Effector memory CD8-positive, alpha-beta T cell (primary cell): ENCODE results near the gene KLF14.
A peak's percentile ranks its signal among the peaks of the same experiment; 100 is the strongest.

Experiments
- ATAC-seq: fragments of 150-1000 bp; cut with Tn5 transposase; replicated peaks from 2 replicates; pipeline ENCODE4 v1.10.0; 2021; ENCODE audit warnings: mild to moderate bottlenecking, moderate library complexity
- DNase-seq, 3 experiments: peaks; one replicate each; pipeline ENCODE4 v3.0.0; 2021
- H3K27ac Mint-ChIP-seq, 2 donors: one replicate each; pipeline ENCODE4 v1.8.0; 2022; ENCODE audit warnings: mild to moderate bottlenecking in 2 of 2, mixed read lengths in 2 of 2, moderate library complexity in 2 of 2
- H3K27me3 Mint-ChIP-seq, 2 donors: one replicate each; pipeline ENCODE4 v1.8.0; 2022; ENCODE audit warnings: mixed read lengths in 2 of 2
- H3K36me3 Mint-ChIP-seq: one replicate; pipeline ENCODE4 v1.8.0; 2022; ENCODE audit warnings: mild to moderate bottlenecking, moderate library complexity, mixed read lengths; ENCODE audit not compliant: insufficient read depth
- H3K4me1 Mint-ChIP-seq, 2 donors: one replicate each; pipeline ENCODE4 v1.8.0; 2022; ENCODE audit warnings: low read depth in 2 of 2, mixed read lengths in 2 of 2
- H3K4me3 Mint-ChIP-seq, 2 donors: one replicate each; pipeline ENCODE4 v1.8.0; 2022; ENCODE audit warnings: mild to moderate bottlenecking in 2 of 2, mixed read lengths in 2 of 2, moderate library complexity in 2 of 2
- H3K9me3 Mint-ChIP-seq, 2 donors: one replicate each; pipeline ENCODE4 v1.8.0; 2022; ENCODE audit warnings: mixed read lengths in 2 of 2

The KLF14 gene

DNA sequence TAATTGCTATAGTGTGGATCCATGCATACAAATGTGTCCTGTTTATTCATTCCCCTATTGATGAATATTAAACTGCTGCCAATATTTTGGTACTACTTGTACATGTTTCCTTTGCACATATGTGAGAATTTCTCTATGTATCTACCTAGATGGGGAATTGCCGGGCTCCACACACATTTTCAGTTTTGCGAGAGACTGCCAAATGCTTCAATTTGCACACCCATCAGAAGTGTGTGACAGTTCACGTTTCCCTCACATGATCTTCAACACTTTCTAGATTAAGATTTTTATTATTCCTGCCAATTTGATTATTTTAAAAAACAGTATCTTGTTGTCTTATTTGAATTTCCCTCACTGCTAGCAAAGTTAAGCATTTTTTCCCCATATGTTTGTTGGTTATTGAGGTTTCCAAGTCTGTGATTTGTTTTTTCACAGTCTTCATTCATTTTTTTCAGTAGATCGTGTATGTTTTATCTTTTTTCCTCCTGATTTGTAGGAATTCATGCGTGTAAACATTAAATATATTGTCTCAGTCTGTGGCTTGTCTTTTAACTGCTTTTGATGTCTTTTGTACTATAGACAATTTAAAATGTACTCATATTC is 2.4 kb upstream of the KLF14 start:
- Mint-ChIP-seq H3K36me3 (peaks cover 14% of the 10 kb centered on the region), H3K4me1 (peaks cover 0 to 8% of the 10 kb centered on the region in 2 donors), H3K27ac (no peak overlapping the region), H3K9me3 (no peaks in the 10 kb centered on the region), H3K27me3 (peaks cover 49 to 53% of the 10 kb centered on the region in 2 donors), H3K4me3 (no peak overlapping the region)
- no peak for DNase-seq
- ATAC-seq: no peak

DNA sequence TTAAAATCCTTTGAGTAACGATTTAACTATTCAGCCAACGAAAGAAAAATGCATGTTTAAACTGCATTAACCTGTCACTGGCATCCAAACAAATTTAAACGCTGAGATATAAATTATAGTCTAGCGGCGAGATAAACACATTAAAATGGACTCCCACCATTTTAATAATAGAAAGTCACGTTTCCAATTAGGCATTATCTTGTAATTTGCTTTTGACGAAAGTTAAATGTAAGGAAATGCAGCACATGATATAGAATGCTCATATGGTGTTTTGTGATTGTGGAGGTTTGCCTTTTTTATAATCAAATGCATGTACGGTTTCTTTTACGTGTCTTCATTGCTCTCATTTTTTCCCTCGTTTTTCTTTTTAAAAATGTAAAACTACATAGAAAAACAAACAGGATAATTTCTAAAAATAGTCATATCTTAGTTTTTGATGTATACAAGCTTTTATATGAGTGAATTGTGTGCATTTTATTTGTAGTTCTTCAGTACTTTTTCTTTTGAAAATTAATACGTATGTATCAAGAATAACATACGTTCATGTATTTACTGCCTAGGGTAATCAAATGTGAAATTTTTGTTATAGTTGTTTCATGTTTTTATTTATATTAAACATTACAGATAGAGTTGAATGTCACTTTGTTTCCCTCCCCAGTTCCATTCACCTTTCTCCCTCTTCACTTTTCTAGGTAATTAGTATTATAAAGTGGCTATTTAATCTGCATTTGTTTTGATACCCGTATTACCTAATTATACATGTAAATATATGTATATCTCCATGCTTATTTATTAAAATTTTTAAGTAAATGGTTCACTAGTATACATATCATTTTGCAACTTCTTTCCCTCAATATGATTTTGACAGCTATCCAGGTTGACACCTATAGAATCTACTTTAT is 1.1 kb upstream of the KLF14 start:
- ATAC-seq (no peak), DNase-seq (no peak)
- H3K27me3 Mint-ChIP-seq: peaks cover 62 to 66% of the 10 kb centered on the region in 2 donors
- no peaks in the 10 kb centered on the region for H3K9me3 Mint-ChIP-seq
- peaks cover 0 to 8% of the 10 kb centered on the region in 2 donors for H3K4me1 Mint-ChIP-seq
- H3K4me3 Mint-ChIP-seq: peak overlapping the region; percentile 79 to 84
- H3K36me3 Mint-ChIP-seq: peaks cover 14% of the 10 kb centered on the region
- no peak overlapping the region for H3K27ac Mint-ChIP-seq

DNA sequence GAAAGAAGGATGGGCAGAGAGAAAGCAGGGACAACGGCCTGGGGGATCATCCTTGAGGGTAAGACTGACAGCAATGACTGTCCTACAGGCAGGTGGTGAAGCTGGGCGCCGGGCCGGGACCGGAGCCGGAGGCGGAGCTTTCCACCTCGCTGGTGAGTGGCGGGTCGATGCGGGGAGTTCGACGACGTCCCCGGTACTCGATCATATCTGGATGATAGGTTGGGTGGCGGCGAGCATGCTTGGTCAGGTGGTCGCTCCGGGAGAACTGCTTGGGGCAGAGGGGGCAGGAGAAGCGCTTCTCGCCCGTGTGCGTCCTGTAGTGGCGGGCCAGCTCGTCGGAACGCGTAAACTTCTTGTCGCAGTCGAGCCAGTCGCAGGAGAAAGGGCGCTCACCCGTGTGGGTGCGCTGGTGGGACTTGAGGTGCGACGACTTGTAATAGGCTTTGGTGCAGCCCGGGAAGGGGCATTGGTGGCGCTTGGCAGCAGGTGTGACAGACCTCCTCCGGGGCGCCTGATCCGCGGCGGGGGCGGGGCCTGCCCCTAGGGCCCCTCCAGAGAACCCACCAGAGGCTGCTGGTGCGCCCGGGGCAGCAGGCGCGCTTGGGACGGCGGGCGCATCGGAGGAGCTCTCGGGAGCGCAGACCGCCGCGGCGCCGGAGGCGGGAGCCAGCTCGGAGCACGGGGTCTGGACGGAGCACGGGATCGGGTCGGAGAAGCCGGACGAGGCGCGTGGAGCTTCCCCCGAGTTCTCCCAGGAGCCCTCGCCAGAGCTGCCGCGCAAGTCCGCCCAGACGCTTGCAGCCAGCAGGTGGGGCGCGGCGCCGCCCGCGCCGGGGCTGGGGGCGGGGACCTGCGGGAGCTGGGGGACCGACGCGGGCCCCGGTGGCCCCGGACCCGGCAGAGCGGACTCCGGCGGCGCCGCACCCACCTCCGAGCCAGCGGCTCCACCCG is 752 bp downstream of the KLF14 start:
- peaks cover 0 to 8% of the 10 kb centered on the region in 2 donors for H3K4me1 Mint-ChIP-seq
- no peaks in the 10 kb centered on the region for H3K9me3 Mint-ChIP-seq
- DNase-seq: no peak
- H3K27ac Mint-ChIP-seq: no peak overlapping the region
- peak; percentile 58 for ATAC-seq
- H3K36me3 Mint-ChIP-seq: peaks cover 14% of the 10 kb centered on the region
- H3K4me3 Mint-ChIP-seq: peak overlapping the region; percentile 78 to 85
- H3K27me3 Mint-ChIP-seq: peaks cover 80 to 84% of the 10 kb centered on the region in 2 donors

DNA sequence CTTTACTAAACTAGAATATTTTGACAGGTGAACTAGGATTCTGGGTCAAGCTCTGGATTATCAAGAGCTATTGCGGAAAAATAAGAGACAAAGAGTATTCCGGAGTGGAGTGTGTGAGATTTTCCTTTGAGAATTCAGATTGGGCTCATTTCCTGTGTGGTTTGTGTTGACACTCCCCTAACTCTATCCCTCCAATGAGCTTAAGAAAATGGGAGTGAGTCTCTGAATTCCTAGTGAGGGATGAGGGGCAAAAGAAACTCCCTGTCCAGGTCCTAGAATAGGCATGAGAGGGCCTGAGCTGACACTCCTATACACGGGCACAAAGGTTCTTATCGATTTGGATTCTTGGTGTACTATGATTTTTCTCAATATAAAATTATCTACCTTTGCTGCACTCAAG is 10.2 kb downstream of the KLF14 start:
- ATAC-seq (no peak), DNase-seq (no peak)
- Mint-ChIP-seq H3K27ac (no peak overlapping the region), H3K4me1 (no peaks in the 10 kb centered on the region), H3K36me3 (no peaks in the 10 kb centered on the region), H3K27me3 (peaks cover 33 to 53% of the 10 kb centered on the region in 2 donors), H3K4me3 (no peak overlapping the region), H3K9me3 (no peaks in the 10 kb centered on the region)

DNA sequence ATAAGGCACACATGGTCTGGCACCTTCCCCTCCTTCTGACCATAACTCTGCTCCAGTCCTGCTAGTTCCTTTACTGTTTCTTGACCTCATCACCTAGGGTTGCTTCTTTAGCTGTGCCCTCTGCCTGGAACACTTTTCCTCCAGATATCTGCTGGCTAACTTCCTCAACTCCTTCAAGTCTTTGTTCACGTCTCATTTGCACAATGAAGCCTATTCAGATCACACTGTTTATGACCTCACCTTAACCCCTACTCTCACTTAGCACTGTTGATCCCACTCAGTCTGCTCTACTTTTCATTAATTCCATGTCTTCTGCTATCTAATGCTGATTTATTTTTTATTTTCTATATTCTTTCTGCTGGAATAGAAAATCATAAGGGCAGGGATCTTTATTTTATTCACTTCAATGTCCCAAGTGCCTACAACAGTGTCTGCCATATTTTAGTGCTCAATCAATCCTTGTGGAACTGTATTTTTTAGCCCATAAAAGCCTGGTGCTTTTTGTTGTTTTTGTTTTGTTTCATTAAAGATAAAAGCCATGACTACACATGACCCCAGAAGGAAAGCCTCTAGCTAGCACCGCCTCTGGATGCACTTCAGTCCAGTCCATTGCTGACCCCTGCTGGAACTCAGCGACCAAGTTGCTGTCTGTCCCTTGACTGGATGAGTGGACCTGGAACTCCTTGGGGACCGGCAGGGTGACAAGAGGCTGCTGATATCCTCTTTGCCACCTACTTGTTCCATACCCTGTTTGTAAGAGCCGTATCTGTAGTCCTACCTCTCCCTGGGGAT is 12.3 kb downstream of the KLF14 start:
- H3K36me3 Mint-ChIP-seq: no peaks in the 10 kb centered on the region
- H3K9me3 Mint-ChIP-seq: no peaks in the 10 kb centered on the region
- H3K27me3 Mint-ChIP-seq: peaks cover 12 to 36% of the 10 kb centered on the region in 2 donors
- ATAC-seq (no peak), DNase-seq (no peak)
- H3K4me3 Mint-ChIP-seq: no peak overlapping the region
- H3K27ac Mint-ChIP-seq: no peak overlapping the region
- no peaks in the 10 kb centered on the region for H3K4me1 Mint-ChIP-seq

GRCh38 chr7:130719541-130719940 is 14.5 kb downstream of the KLF14 start:
- Mint-ChIP-seq H3K9me3 (no peaks in the 10 kb centered on the region), H3K36me3 (no peaks in the 10 kb centered on the region), H3K4me1 (no peaks in the 10 kb centered on the region), H3K27ac (no peak overlapping the region), H3K4me3 (no peak overlapping the region), H3K27me3 (peaks cover 12 to 25% of the 10 kb centered on the region in 2 donors)
- DNase-seq (no peak), ATAC-seq (no peak)

DNA sequence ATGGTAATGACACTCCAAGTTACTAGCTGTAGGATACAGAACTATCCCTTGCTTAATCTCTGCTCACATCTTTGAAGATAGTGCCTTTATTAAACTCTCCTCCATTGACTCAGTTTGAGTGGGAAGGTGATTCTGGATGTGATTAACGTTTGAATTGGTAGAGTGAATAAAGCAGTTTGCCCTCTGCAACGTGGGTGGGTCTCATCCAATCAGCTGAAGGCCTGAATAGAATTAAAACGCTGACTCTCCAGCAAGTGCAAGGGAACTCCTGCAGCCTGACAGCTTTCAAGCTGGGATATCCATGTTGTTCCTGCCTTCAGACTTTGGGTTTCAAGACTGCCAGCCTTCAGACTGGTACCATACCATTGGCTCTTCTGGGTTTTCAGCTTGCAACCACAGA is 21.6 kb downstream of the KLF14 start:
- H3K27ac Mint-ChIP-seq: no peak overlapping the region
- ATAC-seq: no peak
- no peak overlapping the region for H3K4me3 Mint-ChIP-seq
- H3K27me3 Mint-ChIP-seq: peaks cover 49 to 58% of the 10 kb centered on the region in 2 donors
- H3K36me3 Mint-ChIP-seq: no peaks in the 10 kb centered on the region
- H3K4me1 Mint-ChIP-seq: no peaks in the 10 kb centered on the region
- DNase-seq: no peak
- H3K9me3 Mint-ChIP-seq: no peaks in the 10 kb centered on the region

- ATAC-seq: no peak
- peaks cover 56 to 70% of the 10 kb centered on the region in 2 donors for H3K27me3 Mint-ChIP-seq
These were observed 25.2 kb downstream of the KLF14 start for GRCh38 chr7:130708766-130709165.

GRCh38 chr7:130708001-130708400 is 26.0 kb downstream of the KLF14 start:
- peaks cover 53 to 63% of the 10 kb centered on the region in 2 donors for H3K27me3 Mint-ChIP-seq
- H3K27ac Mint-ChIP-seq: no peak overlapping the region
- no peak for DNase-seq
- H3K4me3 Mint-ChIP-seq: no peak overlapping the region
- H3K36me3 Mint-ChIP-seq: no peaks in the 10 kb centered on the region
- ATAC-seq: no peak
- no peaks in the 10 kb centered on the region for H3K4me1 Mint-ChIP-seq
- H3K9me3 Mint-ChIP-seq: no peaks in the 10 kb centered on the region

More at GRCh38 chr7:130708766-130709165, 25.2 kb downstream of the KLF14 start:
- no peak for DNase-seq
- Mint-ChIP-seq H3K36me3 (no peaks in the 10 kb centered on the region), H3K9me3 (no peaks in the 10 kb centered on the region), H3K4me1 (no peaks in the 10 kb centered on the region), H3K4me3 (no peak overlapping the region), H3K27ac (no peak overlapping the region)

DNA sequence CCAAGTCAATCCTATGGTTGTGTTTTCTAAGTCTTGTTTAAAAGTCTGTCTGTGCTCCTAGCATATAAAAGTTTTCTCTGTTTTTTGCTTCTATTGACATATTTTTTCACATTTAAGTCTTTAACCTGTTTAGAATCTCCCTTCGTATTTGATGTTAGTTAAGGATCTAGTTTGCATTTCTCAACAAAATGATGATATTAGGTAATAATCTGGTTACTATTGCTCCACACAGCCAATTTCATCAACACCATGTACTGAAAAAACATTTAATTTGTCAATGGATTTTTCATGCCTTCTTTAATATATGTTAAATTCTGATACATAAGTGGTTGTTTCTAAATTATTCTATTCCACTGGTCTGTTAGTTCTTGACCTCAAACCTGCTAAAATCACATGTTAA is 30.2 kb downstream of the KLF14 start:
- Mint-ChIP-seq H3K27me3 (peaks cover 31 to 40% of the 10 kb centered on the region in 2 donors), H3K9me3 (no peaks in the 10 kb centered on the region), H3K36me3 (peaks cover 3% of the 10 kb centered on the region), H3K27ac (no peak overlapping the region), H3K4me3 (no peak overlapping the region), H3K4me1 (no peaks in the 10 kb centered on the region)
- ATAC-seq: no peak
- DNase-seq: no peak

GRCh38 chr7:130701650-130702049 is 32.4 kb downstream of the KLF14 start:
- Mint-ChIP-seq H3K27me3 (peaks cover 20 to 23% of the 10 kb centered on the region in 2 donors), H3K4me3 (no peak overlapping the region), H3K9me3 (no peaks in the 10 kb centered on the region), H3K4me1 (no peaks in the 10 kb centered on the region), H3K36me3 (peaks cover 3% of the 10 kb centered on the region), H3K27ac (no peak overlapping the region)
- DNase-seq (no peak), ATAC-seq (no peak)

DNA sequence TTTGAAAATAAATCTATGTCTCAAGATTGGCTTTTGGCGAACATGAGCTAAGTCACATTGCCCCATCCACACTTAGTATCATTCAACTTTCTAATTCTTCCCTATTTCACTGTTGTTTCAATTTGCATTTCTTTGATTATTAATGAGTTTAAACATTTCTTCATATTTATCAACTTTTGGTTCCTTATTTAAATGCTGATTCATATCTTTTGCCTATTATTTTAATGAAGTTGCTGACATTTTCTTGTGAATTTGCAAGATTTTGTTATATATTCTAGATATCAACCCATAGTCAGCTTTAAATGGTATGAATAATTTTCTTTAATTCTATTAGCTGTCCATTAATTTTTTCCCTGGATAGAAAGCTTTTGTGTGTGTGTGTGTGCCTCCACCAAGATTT is 33.2 kb downstream of the KLF14 start:
- H3K36me3 Mint-ChIP-seq: peaks cover 3% of the 10 kb centered on the region
- DNase-seq: no peak
- H3K4me1 Mint-ChIP-seq: no peaks in the 10 kb centered on the region
- H3K4me3 Mint-ChIP-seq: no peak overlapping the region
- peaks cover 13 to 18% of the 10 kb centered on the region in 2 donors for H3K27me3 Mint-ChIP-seq
- H3K9me3 Mint-ChIP-seq: no peaks in the 10 kb centered on the region
- no peak overlapping the region for H3K27ac Mint-ChIP-seq
- ATAC-seq: no peak
